SJCRH30 (cell line): ENCODE data around the gene KIAA1217. TPM values are rescaled to one million over a fixed set of nuclear protein-coding genes. Genes with fewer than 3 reads are reported as not detected.
A peak's percentile ranks its signal among the peaks of the same experiment; 100 is the strongest.

Experiments used
- DNase-seq, 2 experiments: peaks; one replicate each; pipeline ENCODE4 v3.0.0-alpha.2; 2015 to 2020
- H3K27ac ChIP-seq: fragments of 250-450 bp; sonication (Bioruptor Pico); 2 replicates; pipeline ENCODE4 v1.5.1; 2020; ENCODE audit warnings: mild to moderate bottlenecking, moderate library complexity
- H3K27me3 ChIP-seq: fragments of 250-450 bp; sonication (Bioruptor Pico); 2 replicates; pipeline ENCODE4 v1.5.1; 2020; ENCODE audit warnings: mild to moderate bottlenecking, moderate library complexity
- H3K36me3 ChIP-seq: fragments of 250-450 bp; sonication (Bioruptor Pico); 2 replicates; pipeline ENCODE4 v1.5.1; 2020; ENCODE audit warnings: mild to moderate bottlenecking, moderate library complexity
- H3K4me1 ChIP-seq: fragments of 250-450 bp; sonication (Bioruptor Pico); 2 replicates; pipeline ENCODE4 v1.5.1; 2020; ENCODE audit warnings: mild to moderate bottlenecking, moderate library complexity
- H3K4me3 ChIP-seq: fragments of 250-450 bp; sonication (Bioruptor Pico); 2 replicates; pipeline ENCODE4 v1.5.1; 2020; ENCODE audit warnings: mild to moderate bottlenecking, moderate library complexity
- H3K9me3 ChIP-seq: fragments of 250-450 bp; sonication (Bioruptor Pico); replicated peaks from 2 replicates; pipeline ENCODE4 v1.5.1; 2020; ENCODE audit warnings: mild to moderate bottlenecking, moderate library complexity
- total RNA-seq: library from RNA; depleted of rRNA; stranded (reverse); fragments of >200 nt; shearing (Covaris generic); gene quantifications from 2 replicates; pipeline ENCODE4 v1.2.3, GENCODE V29; 2014

The KIAA1217 gene
- total RNA-seq, 1 experiment from 2014 or later, result 29.7 TPM

DNA sequence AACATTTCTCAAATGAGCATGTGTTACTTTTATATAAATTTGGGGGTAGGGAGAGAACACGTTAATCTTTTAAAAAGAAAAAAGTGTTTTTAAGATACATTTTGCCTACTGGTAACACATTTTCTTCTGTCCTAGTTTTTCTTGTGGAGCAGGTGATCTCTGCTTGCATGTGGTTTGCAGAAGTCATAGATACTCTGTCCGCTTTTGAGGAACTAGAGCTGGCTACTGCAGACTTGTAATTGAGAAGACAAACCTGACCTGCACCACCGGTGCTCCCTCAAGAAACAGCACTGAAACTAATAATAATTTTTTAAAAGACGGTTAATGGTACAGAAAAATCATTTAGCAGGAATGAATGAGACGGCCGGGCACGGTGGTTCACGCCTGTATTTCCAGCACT, 243.1 kb downstream of the KIAA1217 start:
- H3K4me1 ChIP-seq, result no peaks in the 10 kb centered on the region; the same call in 1 of the 2 replicates
- no peaks in the 10 kb centered on the region for H3K9me3 ChIP-seq
- no peaks in the 10 kb centered on the region for H3K27me3 ChIP-seq
- no peak overlapping the region for H3K4me3 ChIP-seq
- no peak for DNase-seq
- peaks cover 6% of the 10 kb centered on the region; the same call in 1 of the 2 replicates for H3K36me3 ChIP-seq
- H3K27ac ChIP-seq, result no peak overlapping the region

DNA sequence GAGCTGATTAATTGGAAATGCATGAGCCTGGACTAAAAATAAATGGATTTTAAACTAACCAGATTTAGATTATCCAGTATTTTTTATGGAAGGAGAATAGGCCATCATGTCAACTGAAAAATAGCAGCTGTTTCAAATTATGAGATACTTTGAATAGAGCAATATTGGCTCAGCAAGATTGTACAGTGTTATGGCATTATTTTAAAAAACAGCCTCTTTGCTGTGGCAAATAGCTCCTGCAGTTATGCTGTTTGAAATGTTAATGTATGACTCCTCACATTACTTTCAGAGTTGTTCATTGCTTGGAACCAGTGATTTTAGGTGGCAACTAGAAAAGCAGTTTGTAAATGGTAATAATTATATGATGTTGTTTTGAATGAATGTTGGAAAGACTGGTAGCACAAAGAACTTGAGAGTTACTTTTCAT, 244.5 kb downstream of the KIAA1217 start:
- DNase-seq, result no peak
- Histone ChIP-seq H3K27me3 (no peaks in the 10 kb centered on the region), H3K36me3 (peaks cover 8% of the 10 kb centered on the region), H3K4me3 (no peak overlapping the region), H3K4me1 (peaks cover 5% of the 10 kb centered on the region), H3K9me3 (no peaks in the 10 kb centered on the region), H3K27ac (no peak overlapping the region)

GRCh38 chr10:24453973-24454372, 245.0 kb downstream of the KIAA1217 start:
- Histone ChIP-seq H3K4me3 (no peak overlapping the region), H3K9me3 (no peaks in the 10 kb centered on the region), H3K27me3 (no peaks in the 10 kb centered on the region), H3K4me1 (peaks cover 5% of the 10 kb centered on the region), H3K36me3 (peaks cover 10% of the 10 kb centered on the region), H3K27ac (no peak overlapping the region)
- DNase-seq, result no peak

- peaks cover 5% of the 10 kb centered on the region for H3K4me1 ChIP-seq
- no peak overlapping the region for H3K4me3 ChIP-seq
- H3K27ac ChIP-seq, result no peak overlapping the region
- peaks cover 7% of the 10 kb centered on the region for H3K36me3 ChIP-seq
- DNase-seq, result no peak
- no peaks in the 10 kb centered on the region for H3K27me3 ChIP-seq
- H3K9me3 ChIP-seq, result no peaks in the 10 kb centered on the region
Measured at GRCh38 chr10:24455447-24455846, 246.5 kb downstream of the KIAA1217 start.

GRCh38 chr10:24456322-24456721, 247.4 kb downstream of the KIAA1217 start:
- peaks cover 7% of the 10 kb centered on the region for H3K36me3 ChIP-seq
- no peak overlapping the region for H3K27ac ChIP-seq
- H3K9me3 ChIP-seq, result no peaks in the 10 kb centered on the region
- no peaks in the 10 kb centered on the region for H3K27me3 ChIP-seq
- no peak for DNase-seq
- peaks cover 5% of the 10 kb centered on the region for H3K4me1 ChIP-seq
- H3K4me3 ChIP-seq, result no peak overlapping the region

- peaks cover 4% of the 10 kb centered on the region; the same call in 1 of the 2 replicates for H3K36me3 ChIP-seq
- no peaks in the 10 kb centered on the region for H3K27me3 ChIP-seq
- H3K27ac ChIP-seq, result no peak overlapping the region
- no peak overlapping the region for H3K4me3 ChIP-seq
- DNase-seq, result peak; percentile 52 to 62
- no peaks in the 10 kb centered on the region for H3K9me3 ChIP-seq
- peaks cover 12% of the 10 kb centered on the region for H3K4me1 ChIP-seq
Measured at GRCh38 chr10:24457661-24458318, 248.9 kb downstream of the KIAA1217 start.

- Histone ChIP-seq H3K4me1 (peaks cover 30% of the 10 kb centered on the region), H3K27ac (no peak overlapping the region), H3K27me3 (no peaks in the 10 kb centered on the region), H3K4me3 (no peak overlapping the region), H3K9me3 (no peaks in the 10 kb centered on the region), H3K36me3 (peaks cover 4% of the 10 kb centered on the region; the same call in 1 of the 2 replicates)
- no peak for DNase-seq
Measured at GRCh38 chr10:24459836-24460235, 250.9 kb downstream of the KIAA1217 start.

DNA sequence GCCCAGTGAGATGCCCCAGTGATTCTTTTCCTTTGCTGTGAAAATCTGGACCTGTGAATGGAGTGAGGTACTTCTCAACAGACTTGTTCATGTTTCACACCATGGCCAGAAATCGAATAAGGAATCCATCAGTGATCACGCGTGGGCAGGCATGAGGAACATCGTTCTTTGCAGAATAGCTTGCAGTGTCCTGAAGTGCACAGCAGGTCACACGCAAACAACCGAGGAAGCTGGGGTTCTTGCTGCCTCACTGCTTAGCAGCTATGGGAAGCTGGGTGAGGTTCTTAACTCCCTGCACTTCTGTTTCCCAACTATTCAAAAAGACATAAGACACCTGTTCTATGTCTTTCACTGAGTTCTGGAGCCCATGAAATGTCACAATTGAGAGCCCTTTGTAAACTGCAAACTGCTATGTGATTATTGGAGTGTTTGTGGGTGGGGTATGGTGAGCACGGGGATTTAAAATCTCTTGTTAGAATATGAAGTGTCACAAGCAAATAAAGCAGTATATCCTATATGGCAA, 253.4 kb downstream of the KIAA1217 start:
- peaks cover 4% of the 10 kb centered on the region; the same call in 1 of the 2 replicates for H3K36me3 ChIP-seq
- no peak overlapping the region for H3K4me3 ChIP-seq
- no peak overlapping the region for H3K27ac ChIP-seq
- H3K4me1 ChIP-seq, result peaks cover 48% of the 10 kb centered on the region
- no peaks in the 10 kb centered on the region for H3K27me3 ChIP-seq
- peak in 1 of 2 experiments; percentile 44 for DNase-seq
- no peaks in the 10 kb centered on the region for H3K9me3 ChIP-seq

GRCh38 chr10:24462889-24463552, 254.1 kb downstream of the KIAA1217 start:
- Histone ChIP-seq H3K4me1 (peaks cover 47% of the 10 kb centered on the region), H3K27ac (no peak overlapping the region), H3K36me3 (peaks cover 4% of the 10 kb centered on the region; the same call in 1 of the 2 replicates), H3K4me3 (no peak overlapping the region), H3K9me3 (peaks cover under 1% of the 10 kb centered on the region; the same call in 1 of the 2 replicates), H3K27me3 (no peaks in the 10 kb centered on the region)
- DNase-seq, result peak in 1 of 2 experiments; percentile 42

- H3K4me1 ChIP-seq, result peaks cover 44% of the 10 kb centered on the region
- H3K27ac ChIP-seq, result no peak overlapping the region
- H3K36me3 ChIP-seq, result no peaks in the 10 kb centered on the region; the same call in 1 of the 2 replicates
- H3K27me3 ChIP-seq, result no peaks in the 10 kb centered on the region
- no peak overlapping the region for H3K4me3 ChIP-seq
- H3K9me3 ChIP-seq, result peaks cover 3% of the 10 kb centered on the region; the same call in 1 of the 2 replicates
- DNase-seq, result no peak
Measured at GRCh38 chr10:24463611-24464426, 254.9 kb downstream of the KIAA1217 start.

DNA sequence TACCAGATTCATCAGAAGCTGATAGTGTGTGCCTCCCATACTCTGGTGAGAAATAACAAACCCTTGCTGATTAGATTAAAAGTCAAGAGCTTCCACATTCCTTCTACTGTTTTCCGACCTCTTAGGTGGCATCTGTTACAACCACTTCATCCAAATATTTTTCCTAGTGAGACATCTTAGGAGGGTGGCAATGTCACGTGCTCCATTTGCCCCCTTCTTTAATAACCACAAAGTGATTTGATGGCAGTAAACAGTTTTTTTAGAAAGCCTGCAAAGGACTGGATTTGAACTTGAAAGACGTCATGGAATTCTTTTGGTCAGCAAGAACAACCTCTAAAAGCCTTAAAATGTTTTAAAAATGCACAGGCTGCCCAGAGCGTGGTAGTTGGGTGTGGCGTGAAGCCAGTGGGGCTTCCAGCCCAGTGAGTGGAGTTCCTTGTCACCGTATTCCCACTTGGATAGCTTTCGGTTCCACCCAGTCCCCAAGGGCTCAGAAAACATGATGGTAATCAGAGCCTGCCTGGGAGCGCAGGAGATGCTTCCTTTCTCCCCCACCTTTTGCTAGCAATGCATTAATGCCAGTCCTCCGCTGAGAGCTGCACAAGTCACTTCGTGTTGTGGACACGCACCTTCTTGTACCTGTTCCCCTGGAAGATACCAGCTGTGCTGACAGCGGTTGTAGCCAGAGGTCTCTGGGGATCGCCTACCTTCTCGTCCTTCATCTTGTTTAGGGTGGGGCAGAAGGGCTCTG, 256.4 kb downstream of the KIAA1217 start:
- peak overlapping the region; percentile 24 for H3K27ac ChIP-seq
- H3K4me1 ChIP-seq, result peaks cover 44% of the 10 kb centered on the region
- DNase-seq, result peak; percentile 21 to 34
- no peaks in the 10 kb centered on the region; the same call in 1 of the 2 replicates for H3K36me3 ChIP-seq
- H3K9me3 ChIP-seq, result peaks cover 3% of the 10 kb centered on the region; the same call in 1 of the 2 replicates
- no peaks in the 10 kb centered on the region for H3K27me3 ChIP-seq
- H3K4me3 ChIP-seq, result no peak overlapping the region

- Histone ChIP-seq H3K36me3 (peaks cover 4% of the 10 kb centered on the region; the same call in 1 of the 2 replicates), H3K27me3 (no peaks in the 10 kb centered on the region), H3K4me3 (no peak overlapping the region), H3K4me1 (peaks cover 44% of the 10 kb centered on the region), H3K9me3 (peaks cover 3% of the 10 kb centered on the region; the same call in 1 of the 2 replicates), H3K27ac (peak overlapping the region; percentile 24)
- peak; percentile 43 to 59 for DNase-seq
Measured at GRCh38 chr10:24465891-24466818, 257.2 kb downstream of the KIAA1217 start.

DNA sequence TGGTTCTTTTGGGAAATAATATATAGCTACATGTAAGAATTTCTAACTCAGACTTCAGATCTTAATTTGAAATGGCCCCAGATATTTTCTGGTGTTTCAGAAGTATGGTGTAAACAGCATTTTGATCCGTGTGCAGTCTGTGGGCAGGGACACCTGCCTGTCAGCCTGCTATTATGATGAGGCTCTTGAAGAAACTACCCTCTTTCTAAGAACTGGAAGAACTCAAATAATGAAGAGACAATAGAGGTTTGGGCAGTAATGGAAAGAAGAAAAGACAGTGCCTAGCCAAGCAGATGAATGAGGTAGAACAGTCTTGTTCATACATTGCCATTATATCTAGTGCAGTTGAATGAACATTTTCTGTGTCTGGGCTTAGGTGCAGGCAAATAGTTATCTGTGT, 258.2 kb downstream of the KIAA1217 start:
- H3K27ac ChIP-seq, result no peak overlapping the region
- no peaks in the 10 kb centered on the region for H3K27me3 ChIP-seq
- H3K4me1 ChIP-seq, result peaks cover 43% of the 10 kb centered on the region
- no peak overlapping the region for H3K4me3 ChIP-seq
- H3K9me3 ChIP-seq, result peaks cover 3% of the 10 kb centered on the region; the same call in 1 of the 2 replicates
- H3K36me3 ChIP-seq, result peaks cover 4% of the 10 kb centered on the region; the same call in 1 of the 2 replicates
- DNase-seq, result no peak
